ENCODE data around the gene PARL. TPM values are rescaled to one million over a fixed set of nuclear protein-coding genes. Genes with fewer than 3 reads are reported as not detected.

PARL gene
- polyA plus RNA-seq, 2 of the 4 experiments (the other 2 are of a cell fraction) = 45.9 to 71.6 TPM

DNA sequence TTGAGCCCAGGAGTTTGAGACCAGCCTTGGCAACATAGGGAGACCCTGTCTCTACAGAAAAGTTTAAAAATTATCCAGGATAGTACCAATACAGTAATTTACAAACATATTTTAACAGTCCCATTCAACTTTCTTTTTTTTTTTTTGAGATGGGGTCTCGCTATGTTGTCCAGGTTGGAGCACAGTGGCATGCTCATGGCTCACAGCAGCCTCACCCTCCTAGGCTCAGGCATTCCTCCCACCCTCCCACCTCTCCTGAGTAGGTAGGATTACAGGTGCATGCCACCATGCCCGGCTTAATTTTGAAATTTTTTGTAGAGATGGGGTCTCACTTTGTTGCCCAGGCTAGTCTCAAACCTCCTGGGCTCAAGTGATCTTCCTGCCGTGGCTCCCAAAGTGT lies 46.8 kb downstream of the PARL start:
- TF ChIP-seq FOSB (CRISPR knock-in tag; IDR thresholded peaks at IDR 0.05) = no peak

GRCh38 chr3:183837390-183837789 lies 47.3 kb downstream of the PARL start:
- no peaks in the 10 kb centered on the region for H3K9me3 ChIP-seq
- no peak for ATAC-seq
- FAIRE-seq = no peak
- H3K4me1 ChIP-seq = no peaks in the 10 kb centered on the region
- H3K4me3 ChIP-seq = no peak overlapping the region
- ChIA-PET POLR2A (no interaction called here), CTCF (no interaction called here)
- DNase-seq (ENCODE audit: low read depth in 1 of 2, low spot score in 1 of 2) = no peak
- no peak overlapping the region for H3K27ac ChIP-seq
- no peak for TF ChIP-seq RNF2 (IDR thresholded peaks at IDR 0.05; ENCODE audit: borderline replicate concordance, low read depth)
- no peak for TF ChIP-seq JUN (IDR thresholded peaks at IDR 0.05)
- no peak for TF ChIP-seq HOXB5 (CRISPR knock-in tag; IDR thresholded peaks at IDR 0.05)
- no peak for TF ChIP-seq SREBF2 (IDR thresholded peaks at IDR 0.05)
- no peak for TF ChIP-seq FOSB (CRISPR knock-in tag; IDR thresholded peaks at IDR 0.05)
- no peak for TF ChIP-seq POLR2AphosphoS2 (conservative IDR thresholded peaks at IDR 0.05; ENCODE audit: low read length)
- TF ChIP-seq TFCP2L1 (CRISPR knock-in tag; IDR thresholded peaks at IDR 0.05) = no peak
- TF ChIP-seq PHF8 (IDR thresholded peaks at IDR 0.05; ENCODE audit: borderline replicate concordance, low read depth) = no peak
- TF ChIP-seq EHF (CRISPR knock-in tag; IDR thresholded peaks at IDR 0.05) = no peak
- TF ChIP-seq HES2 (IDR thresholded peaks at IDR 0.05) = no peak
- TF ChIP-seq RAD21 (conservative IDR thresholded peaks at IDR 0.05 in 1 of 2, IDR thresholded peaks at IDR 0.05 in 1 of 2) = no peak
- H3K4me2 ChIP-seq = no peak overlapping the region
- 87% methylated on average over 9 of the region's 9 CpGs for WGBS (ENCODE audit: missing lambda C conversion rate)

More for the DNA sequence above, 46.8 kb downstream of the PARL start:
- FAIRE-seq (no peak), ATAC-seq (no peak), DNase-seq (ENCODE audit: low read depth in 1 of 2, low spot score in 1 of 2) (no peak)
- WGBS (ENCODE audit: missing lambda C conversion rate) = 96% methylated on average over 3 of the region's 3 CpGs
- H3K4me1 ChIP-seq = no peaks in the 10 kb centered on the region
- H3K4me3 ChIP-seq = no peak overlapping the region
- ChIA-PET POLR2A (no interaction called here), CTCF (no interaction called here)
- no peak overlapping the region for H3K27ac ChIP-seq
- no peak overlapping the region for H3K4me2 ChIP-seq
- H3K9me3 ChIP-seq = no peaks in the 10 kb centered on the region

DNA sequence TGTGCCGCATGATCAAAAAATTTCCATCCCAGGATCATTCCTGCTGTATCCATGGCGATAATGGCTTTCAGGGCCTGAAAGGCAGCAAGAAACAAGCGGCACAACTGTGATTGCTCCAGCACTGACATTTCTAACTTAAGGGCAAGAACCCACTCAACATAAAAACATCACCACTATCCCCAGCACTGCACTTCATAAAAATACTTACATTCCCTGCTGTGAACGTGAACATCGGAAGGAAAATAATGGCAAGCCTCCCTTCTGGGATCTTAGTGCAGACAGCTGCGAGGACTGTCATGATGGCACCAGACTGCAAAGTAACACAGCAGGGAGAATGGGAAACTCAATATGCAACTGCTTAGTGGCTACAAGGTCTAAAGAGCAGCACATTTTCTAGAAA lies 51.2 kb downstream of the PARL start:
- Histone ChIP-seq H3K27ac (no peak overlapping the region), H3K4me2 (no peak overlapping the region), H3K4me3 (no peak overlapping the region), H3K9me3 (no peaks in the 10 kb centered on the region), H3K4me1 (no peaks in the 10 kb centered on the region)
- 99% methylated on average over 6 of the region's 6 CpGs for WGBS (ENCODE audit: missing lambda C conversion rate)
- ATAC-seq (no peak), FAIRE-seq (no peak), DNase-seq (ENCODE audit: low read depth in 1 of 2, low spot score in 1 of 2) (no peak)
- POLR2A ChIA-PET = no interaction called here
- TF ChIP-seq RARB (CRISPR knock-in tag; IDR thresholded peaks at IDR 0.05) = no peak
- TF ChIP-seq, protein P1, sequence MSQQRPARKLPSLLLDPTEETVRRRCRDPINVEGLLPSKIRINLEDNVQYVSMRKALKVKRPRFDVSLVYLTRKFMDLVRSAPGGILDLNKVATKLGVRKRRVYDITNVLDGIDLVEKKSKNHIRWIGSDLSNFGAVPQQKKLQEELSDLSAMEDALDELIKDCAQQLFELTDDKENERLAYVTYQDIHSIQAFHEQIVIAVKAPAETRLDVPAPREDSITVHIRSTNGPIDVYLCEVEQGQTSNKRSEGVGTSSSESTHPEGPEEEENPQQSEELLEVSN (IDR thresholded peaks at IDR 0.05; ENCODE audit: borderline replicate concordance, low read depth) = no peak
- TF ChIP-seq POLR2AphosphoS2 (conservative IDR thresholded peaks at IDR 0.05; ENCODE audit: low read length) = no peak
- TF ChIP-seq HDAC2 (IDR thresholded peaks at IDR 0.05) = no peak
- TF ChIP-seq POLR2A (IDR thresholded peaks at IDR 0.05; ENCODE audit: low read length) = no peak
- TF ChIP-seq NPAS2 (CRISPR knock-in tag; IDR thresholded peaks at IDR 0.05; ENCODE audit: borderline replicate concordance) = no peak
- TF ChIP-seq MAFK (IDR thresholded peaks at IDR 0.05; ENCODE audit: partially characterized antibody) = no peak
- no peak for TF ChIP-seq HES2 (IDR thresholded peaks at IDR 0.05)
- TF ChIP-seq ZFP36 (IDR thresholded peaks at IDR 0.05; ENCODE audit: borderline replicate concordance, partially characterized antibody) = no peak
- no peak for TF ChIP-seq EP300 (IDR thresholded peaks at IDR 0.05)
- TF ChIP-seq, protein P2, sequence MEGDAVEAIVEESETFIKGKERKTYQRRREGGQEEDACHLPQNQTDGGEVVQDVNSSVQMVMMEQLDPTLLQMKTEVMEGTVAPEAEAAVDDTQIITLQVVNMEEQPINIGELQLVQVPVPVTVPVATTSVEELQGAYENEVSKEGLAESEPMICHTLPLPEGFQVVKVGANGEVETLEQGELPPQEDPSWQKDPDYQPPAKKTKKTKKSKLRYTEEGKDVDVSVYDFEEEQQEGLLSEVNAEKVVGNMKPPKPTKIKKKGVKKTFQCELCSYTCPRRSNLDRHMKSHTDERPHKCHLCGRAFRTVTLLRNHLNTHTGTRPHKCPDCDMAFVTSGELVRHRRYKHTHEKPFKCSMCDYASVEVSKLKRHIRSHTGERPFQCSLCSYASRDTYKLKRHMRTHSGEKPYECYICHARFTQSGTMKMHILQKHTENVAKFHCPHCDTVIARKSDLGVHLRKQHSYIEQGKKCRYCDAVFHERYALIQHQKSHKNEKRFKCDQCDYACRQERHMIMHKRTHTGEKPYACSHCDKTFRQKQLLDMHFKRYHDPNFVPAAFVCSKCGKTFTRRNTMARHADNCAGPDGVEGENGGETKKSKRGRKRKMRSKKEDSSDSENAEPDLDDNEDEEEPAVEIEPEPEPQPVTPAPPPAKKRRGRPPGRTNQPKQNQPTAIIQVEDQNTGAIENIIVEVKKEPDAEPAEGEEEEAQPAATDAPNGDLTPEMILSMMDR (IDR thresholded peaks at IDR 0.05) = no peak
- no peak for TF ChIP-seq ZSCAN20 (CRISPR knock-in tag; IDR thresholded peaks at IDR 0.05)
- no peak for TF ChIP-seq TP53 (CRISPR knock-in tag; IDR thresholded peaks at IDR 0.05)
- CTCF ChIA-PET = interaction anchor here (1.0 to 1.4 kb wide), 2 partner anchors 17 to 227 kb away, joined by 3 read pairs; no protein-coding TSS in a partner anchor

Data from A549 (cell line).